Measurements from ENCODE around the gene BCR. TPM values are rescaled to one million over a fixed set of nuclear protein-coding genes. Genes with fewer than 3 reads are reported as not detected.

The BCR gene
- total and polyA plus RNA-seq, 2 donors (not counting 1 experiment from before 2014, with no cell fraction given) = 15.7 to 66.6 TPM

DNA sequence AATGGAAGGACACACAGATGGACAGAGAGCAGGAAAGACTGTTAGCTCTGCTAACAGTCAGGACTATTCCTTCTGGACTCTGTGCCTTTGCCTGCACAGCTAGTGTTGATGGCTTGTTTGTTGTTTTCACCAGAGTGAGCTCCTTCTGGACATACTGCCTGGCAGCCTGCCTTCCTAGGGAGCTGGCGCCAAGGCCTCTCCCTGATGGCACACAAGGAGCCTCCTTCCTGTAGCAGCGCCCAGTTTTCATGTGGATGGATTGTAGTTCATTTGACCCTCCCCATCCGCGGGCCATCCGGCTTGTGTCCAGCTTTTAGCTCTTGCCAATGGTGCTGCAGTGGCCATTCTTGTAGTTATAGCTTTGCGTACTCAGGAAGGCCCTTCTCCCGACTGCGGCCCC, 16.6 kb upstream of the BCR start:
- Histone ChIP-seq H3K4me3 (replicated peaks in 1 of 4; ENCODE audit: control extremely low read depth in 1 of 4, insufficient read depth in 1 of 4, low read depth in 3 of 4, low read length in 4 of 4) (no peak overlapping the region), H3K4me1 (ENCODE audit: control insufficient read depth, extremely low read depth, insufficient read depth, low read length) (no peaks in the 10 kb centered on the region), H2AFZ (ENCODE audit: low read length) (no peak overlapping the region), H3K27me3 (ENCODE audit: control insufficient read depth, insufficient read depth, low read length) (no peaks in the 10 kb centered on the region), H3K9me3 (ENCODE audit: control insufficient read depth, insufficient read depth, low read depth, low read length) (no peaks in the 10 kb centered on the region), H3K4me2 (ENCODE audit: extremely low read depth, insufficient read depth, low read length) (no peak overlapping the region), H4K20me1 (ENCODE audit: control insufficient read depth, extremely low read depth, insufficient read depth, low read length) (no peaks in the 10 kb centered on the region), H3K36me3 (ENCODE audit: control insufficient read depth, insufficient read depth, low read length) (no peaks in the 10 kb centered on the region), H3K79me2 (ENCODE audit: control insufficient read depth, insufficient read depth, low read length) (no peaks in the 10 kb centered on the region), H3K27ac (ENCODE audit: insufficient read depth, low read length) (no peak overlapping the region), H3K9ac (ENCODE audit: insufficient read depth, low read length) (no peak overlapping the region)
- no peak for TF ChIP-seq EZH2 (IDR thresholded peaks at IDR 0.05; ENCODE audit: low read length, missing control alignments)
- TF ChIP-seq, protein P1, sequence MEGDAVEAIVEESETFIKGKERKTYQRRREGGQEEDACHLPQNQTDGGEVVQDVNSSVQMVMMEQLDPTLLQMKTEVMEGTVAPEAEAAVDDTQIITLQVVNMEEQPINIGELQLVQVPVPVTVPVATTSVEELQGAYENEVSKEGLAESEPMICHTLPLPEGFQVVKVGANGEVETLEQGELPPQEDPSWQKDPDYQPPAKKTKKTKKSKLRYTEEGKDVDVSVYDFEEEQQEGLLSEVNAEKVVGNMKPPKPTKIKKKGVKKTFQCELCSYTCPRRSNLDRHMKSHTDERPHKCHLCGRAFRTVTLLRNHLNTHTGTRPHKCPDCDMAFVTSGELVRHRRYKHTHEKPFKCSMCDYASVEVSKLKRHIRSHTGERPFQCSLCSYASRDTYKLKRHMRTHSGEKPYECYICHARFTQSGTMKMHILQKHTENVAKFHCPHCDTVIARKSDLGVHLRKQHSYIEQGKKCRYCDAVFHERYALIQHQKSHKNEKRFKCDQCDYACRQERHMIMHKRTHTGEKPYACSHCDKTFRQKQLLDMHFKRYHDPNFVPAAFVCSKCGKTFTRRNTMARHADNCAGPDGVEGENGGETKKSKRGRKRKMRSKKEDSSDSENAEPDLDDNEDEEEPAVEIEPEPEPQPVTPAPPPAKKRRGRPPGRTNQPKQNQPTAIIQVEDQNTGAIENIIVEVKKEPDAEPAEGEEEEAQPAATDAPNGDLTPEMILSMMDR (conservative IDR thresholded peaks at IDR 0.05 in 1 of 2, IDR thresholded peaks at IDR 0.05 in 1 of 2; ENCODE audit: low read depth in 1 of 2, low read length in 2 of 2) = no peak
- peak in 1 of 2 donors; percentile 53 for DNase-seq (ENCODE audit: low read depth in 2 of 2)

DNA sequence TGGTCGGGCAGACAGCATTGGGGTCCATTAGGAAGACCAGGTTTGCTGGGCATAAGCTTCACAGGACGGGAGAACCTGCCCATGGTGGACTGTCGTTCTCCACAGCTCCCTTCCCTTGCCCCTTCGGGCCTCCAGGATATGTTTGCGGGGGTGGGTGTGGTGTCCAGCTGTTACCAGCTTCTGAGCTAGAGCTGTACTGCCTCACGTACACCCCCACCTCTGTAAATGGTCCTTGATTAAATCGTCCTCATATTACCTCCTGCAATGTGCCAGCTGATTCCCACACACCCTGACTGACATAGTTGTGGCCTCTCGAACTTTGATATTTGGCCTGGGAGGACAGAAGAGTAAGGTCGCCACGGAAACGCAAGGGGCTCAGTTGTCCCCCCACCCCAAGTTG, 16.2 kb upstream of the BCR start:
- H3K27ac ChIP-seq (ENCODE audit: insufficient read depth, low read length) = no peak overlapping the region
- H3K4me3 ChIP-seq (replicated peaks in 1 of 4; ENCODE audit: control extremely low read depth in 1 of 4, insufficient read depth in 1 of 4, low read depth in 3 of 4, low read length in 4 of 4) = no peak overlapping the region
- H3K79me2 ChIP-seq (ENCODE audit: control insufficient read depth, insufficient read depth, low read length) = no peaks in the 10 kb centered on the region
- no peaks in the 10 kb centered on the region for H3K36me3 ChIP-seq (ENCODE audit: control insufficient read depth, insufficient read depth, low read length)
- no peaks in the 10 kb centered on the region for H3K9me3 ChIP-seq (ENCODE audit: control insufficient read depth, insufficient read depth, low read depth, low read length)
- H3K27me3 ChIP-seq (ENCODE audit: control insufficient read depth, insufficient read depth, low read length) = no peaks in the 10 kb centered on the region
- no peak overlapping the region for H2AFZ ChIP-seq (ENCODE audit: low read length)
- no peak overlapping the region for H3K9ac ChIP-seq (ENCODE audit: insufficient read depth, low read length)
- H3K4me1 ChIP-seq (ENCODE audit: control insufficient read depth, extremely low read depth, insufficient read depth, low read length) = no peaks in the 10 kb centered on the region
- no peak for DNase-seq (ENCODE audit: low read depth in 2 of 2)
- no peak overlapping the region for H3K4me2 ChIP-seq (ENCODE audit: extremely low read depth, insufficient read depth, low read length)
- TF ChIP-seq EZH2 (IDR thresholded peaks at IDR 0.05; ENCODE audit: low read length, missing control alignments) = no peak
- no peaks in the 10 kb centered on the region for H4K20me1 ChIP-seq (ENCODE audit: control insufficient read depth, extremely low read depth, insufficient read depth, low read length)

DNA sequence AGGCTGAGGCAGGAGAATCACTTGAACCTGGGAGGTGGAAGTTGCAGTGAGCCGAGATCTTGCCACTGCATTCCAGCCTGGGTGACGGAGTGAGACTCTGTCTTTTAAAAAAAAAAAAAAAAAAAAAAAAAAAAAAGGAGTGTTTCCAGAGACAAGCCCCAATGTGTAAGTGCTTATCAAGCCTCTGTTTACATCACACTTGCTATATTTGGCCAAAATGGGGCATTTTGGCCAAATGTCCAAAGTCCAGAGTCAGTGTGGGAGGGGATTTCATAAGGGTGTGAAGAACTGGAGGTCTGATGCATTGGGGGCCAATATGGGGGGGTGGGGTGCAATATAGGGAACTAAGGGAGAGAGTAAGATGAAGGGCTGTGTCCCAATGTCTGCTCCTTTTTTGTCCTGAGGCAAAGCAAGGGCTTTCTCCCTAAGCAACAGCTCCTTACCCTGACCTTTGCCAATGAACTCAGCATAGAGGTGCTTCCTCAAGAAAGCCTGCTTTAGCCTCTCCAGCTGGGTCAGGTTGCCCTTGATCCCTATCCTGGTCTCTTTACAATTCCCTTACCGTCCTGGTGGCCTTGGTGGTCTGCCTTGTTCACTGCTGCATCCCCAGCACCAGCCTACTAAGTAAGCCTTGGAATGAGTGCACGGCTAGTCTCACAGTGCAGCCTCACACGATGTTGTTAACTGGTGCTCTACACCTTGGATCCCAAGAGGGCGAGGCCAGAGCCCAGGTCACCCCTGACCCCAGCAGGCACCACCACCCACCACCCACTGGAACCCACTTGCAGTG, 14.1 kb upstream of the BCR start:
- no peak for DNase-seq (ENCODE audit: low read depth in 2 of 2)

More for the DNA sequence above, 14.1 kb upstream of the BCR start:
- Histone ChIP-seq H3K9me3 (ENCODE audit: control insufficient read depth, insufficient read depth, low read depth, low read length) (no peaks in the 10 kb centered on the region), H3K79me2 (ENCODE audit: control insufficient read depth, insufficient read depth, low read length) (no peaks in the 10 kb centered on the region), H3K36me3 (ENCODE audit: control insufficient read depth, insufficient read depth, low read length) (no peaks in the 10 kb centered on the region), H3K4me1 (ENCODE audit: control insufficient read depth, extremely low read depth, insufficient read depth, low read length) (no peaks in the 10 kb centered on the region), H3K27ac (ENCODE audit: insufficient read depth, low read length) (no peak overlapping the region), H3K4me3 (replicated peaks in 1 of 4; ENCODE audit: control extremely low read depth in 1 of 4, insufficient read depth in 1 of 4, low read depth in 3 of 4, low read length in 4 of 4) (no peak overlapping the region), H3K9ac (ENCODE audit: insufficient read depth, low read length) (no peak overlapping the region), H3K27me3 (ENCODE audit: control insufficient read depth, insufficient read depth, low read length) (no peaks in the 10 kb centered on the region), H2AFZ (ENCODE audit: low read length) (no peak overlapping the region), H4K20me1 (ENCODE audit: control insufficient read depth, extremely low read depth, insufficient read depth, low read length) (no peaks in the 10 kb centered on the region), H3K4me2 (ENCODE audit: extremely low read depth, insufficient read depth, low read length) (no peak overlapping the region)
- TF ChIP-seq, protein P1 (conservative IDR thresholded peaks at IDR 0.05 in 1 of 2, IDR thresholded peaks at IDR 0.05 in 1 of 2; ENCODE audit: low read depth in 1 of 2, low read length in 2 of 2) = no peak
- no peak for TF ChIP-seq EZH2 (IDR thresholded peaks at IDR 0.05; ENCODE audit: low read length, missing control alignments)
